NCI-H526 (cell line): Measurements from ENCODE around the gene STX16.
"Not testable (repeated sequence)": the region's sequence is repeated elsewhere in the genome, so short reads cannot be mapped to it uniquely, and the experiment has no call there.

Experiments used
- DNase-seq, 2 experiments: peaks; one replicate each; lab custom pipeline; 2025; lab: John Stamatoyannopoulos, UW

Gene STX16

DNA sequence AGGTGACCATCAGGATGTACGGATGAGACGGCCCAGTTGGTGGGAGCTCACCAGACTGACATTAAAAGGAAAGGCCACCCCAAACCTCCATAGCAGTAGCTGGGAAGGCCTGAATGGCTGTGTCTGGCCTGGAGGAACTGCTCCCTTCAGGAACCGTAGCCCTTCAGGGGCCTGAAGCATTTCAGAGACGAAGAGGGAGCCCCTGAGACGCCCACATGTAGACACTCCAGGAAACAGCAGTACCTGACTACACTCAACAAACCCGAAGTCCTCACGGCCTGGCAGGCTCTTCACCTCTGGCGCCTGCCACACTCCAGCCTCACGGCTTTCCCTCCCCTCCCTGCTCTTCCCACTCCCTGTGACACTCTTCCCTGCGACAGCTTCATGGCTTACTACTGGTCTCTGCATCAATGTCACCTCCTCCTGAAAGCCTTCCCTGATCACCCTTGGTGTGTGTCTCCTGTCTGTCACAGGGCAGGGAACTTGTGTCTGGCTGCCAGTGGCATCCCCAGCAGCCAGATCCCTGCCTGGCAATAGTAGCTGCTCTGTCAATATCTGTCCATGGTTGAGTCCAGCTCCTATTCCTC lies 14.6 kb upstream of the STX16 start:
- DNase-seq: no peak

DNA sequence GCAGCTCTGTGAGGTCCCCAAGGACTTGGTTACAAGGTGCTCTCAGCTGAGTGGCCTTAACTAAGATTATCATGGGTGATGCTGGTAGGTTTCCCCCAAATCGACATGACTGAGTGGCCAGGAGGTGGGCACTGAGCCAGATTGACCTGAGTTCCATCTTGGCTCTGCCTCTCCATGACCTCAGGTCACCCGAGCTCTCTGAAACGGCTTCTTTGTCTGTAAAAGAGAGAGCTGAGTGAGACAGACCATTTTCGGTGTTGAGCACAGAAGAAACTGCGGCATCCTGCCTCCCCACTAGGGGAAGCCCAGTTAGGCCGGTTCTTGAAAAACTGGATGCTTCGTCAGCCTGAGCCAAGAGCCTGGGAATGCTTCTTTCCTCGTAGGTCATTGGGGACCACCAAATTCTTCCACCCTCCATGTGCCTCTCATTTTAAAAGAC lies 14.1 kb upstream of the STX16 start:
- no peak for DNase-seq

DNA sequence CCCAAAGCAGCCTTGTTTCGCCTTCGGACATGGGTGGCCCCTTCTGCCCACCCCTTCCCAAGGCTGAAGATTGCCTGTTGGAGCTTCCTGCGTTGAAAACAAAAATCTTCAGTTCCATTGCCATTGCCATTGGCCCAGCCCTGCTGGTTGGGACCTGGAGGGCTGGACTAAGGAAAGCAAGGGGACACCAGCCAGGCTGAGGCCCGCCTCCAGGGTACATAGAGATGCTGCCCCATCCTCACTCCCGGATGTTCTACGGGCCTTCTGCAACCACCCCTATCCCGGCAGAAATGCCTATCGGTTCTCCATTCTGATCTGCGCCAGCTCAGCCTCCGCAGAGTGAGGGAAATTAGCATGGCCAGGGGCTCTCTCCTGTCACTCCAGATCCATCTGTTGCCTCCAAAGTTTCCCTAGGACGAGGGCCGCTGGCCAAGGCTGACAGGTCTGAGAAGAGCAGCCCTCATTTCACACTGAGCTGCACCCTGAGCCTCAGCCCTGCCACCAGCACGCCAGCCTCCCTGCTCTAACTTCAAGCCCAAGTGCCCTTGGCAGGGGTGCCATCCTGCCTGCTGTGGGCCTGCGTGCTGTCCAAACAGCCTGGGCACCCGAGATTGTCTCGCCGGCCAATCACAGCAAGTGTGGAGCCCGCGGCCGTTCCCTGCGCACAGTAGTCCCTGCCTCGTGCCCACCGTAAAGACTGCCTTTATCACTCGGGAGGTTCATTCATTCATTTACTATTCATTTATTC lies 13.4 kb upstream of the STX16 start:
- DNase-seq: no peak

DNA sequence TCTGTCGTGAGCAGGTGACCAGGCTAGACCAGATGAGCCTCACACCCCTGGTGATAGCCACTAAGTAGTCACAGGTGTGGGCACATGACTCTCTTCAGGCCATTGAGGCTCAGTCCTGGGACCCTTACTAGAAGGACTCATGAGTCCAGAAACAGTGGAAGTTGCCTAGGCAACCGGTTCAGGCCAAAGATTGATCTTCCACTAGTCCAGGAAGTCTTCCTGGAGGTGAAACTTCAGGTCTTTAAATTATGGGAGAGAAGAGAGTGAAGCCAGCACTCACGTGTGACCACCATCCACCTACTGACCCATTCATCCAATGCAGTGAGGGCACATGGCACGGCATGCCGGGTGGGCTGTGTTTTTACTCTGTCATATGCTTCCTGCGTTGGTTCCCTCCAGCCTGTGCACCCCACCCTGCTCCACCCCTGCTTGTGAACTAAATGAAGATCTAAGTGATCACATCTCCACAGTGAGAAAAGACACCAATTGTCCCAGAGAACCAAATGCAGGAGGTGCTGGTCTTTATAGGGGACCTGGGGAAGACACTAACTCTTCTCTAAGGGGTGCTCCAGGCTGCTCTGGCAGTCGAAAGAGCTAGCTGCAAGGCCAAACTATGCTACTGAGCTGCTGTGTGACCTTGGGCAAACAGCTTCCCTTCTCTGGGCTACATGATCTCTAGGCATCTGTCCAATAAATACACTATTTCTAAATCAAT lies 12.5 kb upstream of the STX16 start:
- no peak for DNase-seq

DNA sequence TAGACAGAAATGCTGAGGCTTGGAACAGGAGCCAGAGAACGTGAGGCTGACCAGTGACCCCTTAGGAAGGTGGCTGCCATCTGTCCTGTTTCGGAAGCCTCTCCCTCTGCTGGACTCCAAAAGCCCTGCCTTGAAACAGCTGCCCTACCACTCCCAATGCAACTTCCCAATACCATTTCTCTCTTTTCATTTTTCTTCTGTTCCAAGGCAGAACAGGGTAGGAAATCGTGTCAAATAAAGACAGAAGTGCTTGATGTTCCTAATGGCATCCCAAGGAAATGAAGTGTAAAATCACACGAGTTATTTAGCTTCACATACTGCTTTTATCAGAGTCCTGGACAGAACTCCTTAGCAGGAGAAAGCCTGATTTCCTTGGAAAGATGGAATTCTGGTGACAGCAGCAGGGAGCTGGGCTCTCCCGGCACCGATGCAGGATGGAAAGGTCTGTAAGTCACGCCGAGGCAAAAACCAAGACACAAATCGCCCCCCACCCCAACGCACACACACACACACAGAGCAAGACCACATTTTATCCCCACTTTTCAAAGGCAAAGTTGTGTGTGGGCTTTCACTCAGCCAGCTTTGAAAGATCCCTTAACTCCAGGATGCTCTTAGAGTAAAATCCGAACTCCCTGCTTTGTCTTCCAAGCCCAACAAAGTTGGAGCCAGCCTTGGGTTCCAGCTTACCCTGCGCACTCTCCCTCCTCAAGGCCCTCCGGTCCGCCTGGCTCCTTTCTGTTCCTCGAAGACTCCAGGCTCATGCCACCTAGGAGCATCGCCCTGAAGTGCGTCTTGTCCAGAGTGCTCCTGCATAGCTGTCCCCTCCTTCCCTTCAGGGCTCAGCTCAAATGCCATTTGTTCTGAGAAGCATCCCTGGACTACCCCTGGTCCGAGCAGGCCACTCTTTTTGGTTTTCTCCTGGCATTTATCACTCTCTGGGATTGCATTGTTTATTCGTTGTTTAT lies 11.6 kb upstream of the STX16 start:
- DNase-seq: no peak

DNA sequence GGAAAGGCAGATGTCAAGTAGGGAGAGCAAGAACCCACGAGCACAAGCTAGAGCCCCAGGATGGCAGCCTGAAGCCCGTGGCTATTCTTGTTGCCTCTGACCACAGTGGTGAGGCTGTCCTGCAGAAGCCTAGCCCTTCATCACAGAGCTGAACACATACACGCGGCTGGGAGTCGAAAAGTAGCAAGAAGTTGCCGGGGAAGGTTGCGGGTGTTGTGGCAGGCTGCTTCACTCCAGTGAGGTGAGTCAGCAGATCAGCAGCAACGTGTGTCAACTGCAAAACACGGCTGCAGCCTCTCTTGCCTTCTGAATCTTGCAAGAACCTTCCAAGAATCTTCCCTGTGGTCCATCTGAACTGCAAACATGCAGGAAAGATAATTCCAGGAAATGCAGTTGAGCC lies 10.6 kb upstream of the STX16 start:
- no peak for DNase-seq

DNA sequence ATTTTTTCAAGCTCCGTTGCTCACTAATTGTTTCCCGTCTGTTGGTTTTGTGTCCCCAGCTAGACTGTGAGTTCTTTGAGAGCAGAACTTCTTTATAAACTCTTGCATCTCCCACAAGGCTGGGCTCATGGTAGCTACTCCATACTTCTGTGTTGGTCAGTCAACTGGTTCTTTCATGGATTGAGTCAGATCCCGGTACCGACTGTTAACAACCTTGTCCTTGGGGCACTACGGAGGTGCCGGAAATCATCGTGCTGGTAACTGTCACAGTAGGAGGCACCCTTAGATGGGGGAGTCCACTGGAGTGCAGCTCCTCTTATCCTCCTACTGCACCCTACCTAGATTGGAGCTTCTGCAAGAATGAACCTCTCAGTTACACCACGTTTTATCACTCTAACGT lies 8.6 kb upstream of the STX16 start:
- no peak for DNase-seq

DNA sequence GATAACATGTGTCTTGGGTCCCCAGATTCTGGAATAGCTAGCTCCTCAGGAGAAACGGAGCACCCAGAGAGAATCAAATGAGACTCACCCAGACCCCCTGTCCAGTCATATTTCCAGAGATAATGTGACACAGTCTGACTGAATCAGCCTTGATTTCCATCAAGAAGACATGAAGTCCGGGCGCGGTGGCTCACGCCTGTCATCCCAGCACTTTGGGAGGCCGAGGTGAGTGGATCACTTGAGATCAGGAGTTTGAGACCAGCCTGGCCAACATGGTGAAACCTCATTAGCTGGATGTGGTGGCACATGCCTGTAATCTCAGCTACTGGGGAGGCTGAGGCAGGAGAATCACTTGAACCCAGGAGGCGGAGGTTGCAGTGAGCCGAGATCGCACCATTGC lies 8.2 kb upstream of the STX16 start:
- not testable (repeated sequence) for DNase-seq

DNA sequence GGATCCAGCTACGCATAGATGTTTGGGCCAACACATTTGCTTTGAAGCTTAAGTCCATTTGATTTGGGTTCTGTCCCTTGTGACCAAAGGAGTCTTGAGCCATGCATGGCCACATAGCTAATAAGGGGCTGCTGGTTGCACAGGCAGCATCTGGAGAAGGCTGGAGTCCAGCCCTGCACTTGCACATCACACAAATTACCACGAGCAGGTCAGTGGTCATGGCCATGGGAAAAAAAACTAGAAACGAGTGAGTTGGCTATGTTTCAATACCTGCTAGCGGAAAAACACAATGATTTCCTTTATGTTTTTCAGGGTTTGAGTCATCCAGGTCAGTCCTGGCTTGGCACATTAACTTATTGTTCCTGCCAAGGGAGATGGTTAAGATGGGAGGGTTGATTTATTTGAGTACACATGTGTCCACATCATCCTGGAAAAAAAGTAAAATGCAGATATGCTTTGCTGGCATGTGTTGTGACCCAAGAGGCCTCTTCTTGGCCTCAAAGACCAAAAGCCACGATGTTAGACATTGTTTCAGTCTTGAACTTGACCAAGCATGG lies 5.6 kb upstream of the STX16 start:
- DNase-seq: no peak

DNA sequence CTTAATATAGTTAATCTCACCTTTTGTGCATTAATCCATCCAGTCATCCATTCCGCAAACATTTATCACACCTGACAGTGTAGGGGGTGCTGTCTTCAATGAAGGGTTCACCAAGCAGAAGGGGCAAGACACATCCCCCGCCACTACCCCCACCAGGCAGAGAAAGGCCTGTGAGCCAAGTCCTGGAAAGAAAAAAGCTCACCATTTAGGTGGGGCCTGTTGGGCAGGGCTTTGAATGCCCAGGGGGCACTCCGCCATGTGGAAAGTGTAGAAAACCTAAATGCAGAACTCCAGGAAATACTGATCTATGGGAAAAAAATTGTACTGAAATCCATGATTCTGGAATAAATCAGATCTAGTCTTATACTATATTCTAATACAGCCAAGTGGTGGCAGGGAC lies 4.8 kb upstream of the STX16 start:
- DNase-seq: no peak

DNA sequence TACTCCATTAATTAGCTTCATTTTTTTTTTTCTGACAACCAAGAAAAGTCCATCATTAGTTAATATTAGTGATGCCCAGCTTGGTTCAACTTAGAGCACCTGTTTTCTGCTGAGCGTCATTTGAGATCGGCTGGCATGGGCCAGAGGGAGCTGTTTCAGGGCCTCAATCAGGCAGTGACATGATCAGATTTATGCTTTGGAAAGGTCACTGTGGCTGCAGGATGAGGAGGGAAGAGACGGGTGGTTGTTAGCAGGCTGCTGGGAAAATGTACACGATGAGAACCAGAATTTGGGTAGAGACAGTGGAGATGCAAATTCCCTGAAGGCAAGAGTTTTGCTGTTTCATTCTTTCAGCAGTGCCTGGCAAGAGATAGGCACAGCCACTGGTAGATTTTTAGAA lies 4.4 kb upstream of the STX16 start:
- DNase-seq: peak; percentile 34 to 47

DNA sequence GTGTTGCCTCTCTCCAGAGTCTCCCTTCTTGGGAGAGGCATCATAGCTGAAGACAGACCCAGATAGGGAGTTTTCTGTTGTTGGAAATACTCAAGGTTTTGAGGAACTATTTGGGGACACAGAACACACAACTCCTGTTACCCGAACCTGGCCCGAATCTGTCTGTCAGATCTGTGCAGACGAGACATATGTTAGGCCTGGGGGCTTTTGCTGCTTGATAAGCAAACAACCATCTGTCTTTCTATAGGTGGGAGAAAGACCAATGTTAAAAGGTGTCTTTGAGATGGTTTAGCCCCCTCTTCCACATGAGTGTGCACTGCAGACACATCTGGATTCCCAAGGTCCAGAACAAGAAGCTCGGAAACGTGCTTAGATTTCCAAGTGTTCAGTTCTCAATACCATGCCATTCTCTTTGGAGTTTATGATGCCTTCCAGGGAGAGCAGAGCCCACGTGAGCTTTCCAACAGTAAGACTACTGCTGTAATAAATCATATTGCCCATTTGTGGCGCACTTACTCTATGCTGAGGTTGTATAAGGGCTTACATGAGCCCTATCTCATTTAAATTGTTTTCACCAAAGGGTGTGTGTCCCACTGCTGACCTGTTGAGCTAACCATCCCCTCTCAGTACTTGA lies 3.8 kb upstream of the STX16 start:
- peak in 1 of 2 experiments; percentile 31 for DNase-seq

DNA sequence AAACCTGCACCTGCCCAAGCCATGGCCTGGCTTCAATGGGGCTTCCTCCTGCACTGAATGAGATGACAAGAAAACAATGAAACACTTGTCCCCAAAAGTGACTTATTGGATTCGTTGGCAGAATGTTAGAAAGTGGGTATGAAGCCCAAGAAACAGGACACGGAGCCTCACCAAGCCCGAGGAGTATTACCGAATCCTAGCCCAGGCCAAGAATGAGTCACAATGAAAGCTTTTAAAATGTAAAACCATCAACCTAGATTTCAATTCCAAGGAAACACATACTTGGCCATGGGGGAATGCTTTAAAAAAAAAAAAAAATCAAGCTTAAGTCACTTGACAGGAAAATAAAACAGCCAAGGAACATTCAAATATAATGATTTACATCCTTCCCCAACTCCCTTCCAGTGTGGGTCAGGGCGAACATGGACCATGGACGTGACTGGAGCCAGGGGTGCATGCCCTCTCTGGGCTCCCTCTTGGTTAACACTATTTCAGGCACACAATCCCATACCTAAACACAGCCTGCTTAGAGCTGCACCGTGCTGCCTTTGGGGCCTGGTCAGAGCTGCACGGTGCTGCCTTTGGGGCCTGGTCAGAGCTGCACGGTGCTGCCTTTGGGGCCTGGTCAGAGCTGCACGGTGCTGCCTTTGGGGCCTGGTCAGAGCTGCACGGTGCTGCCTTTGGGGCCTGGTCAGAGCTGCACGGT lies 3.1 kb upstream of the STX16 start:
- DNase-seq: no peak

DNA sequence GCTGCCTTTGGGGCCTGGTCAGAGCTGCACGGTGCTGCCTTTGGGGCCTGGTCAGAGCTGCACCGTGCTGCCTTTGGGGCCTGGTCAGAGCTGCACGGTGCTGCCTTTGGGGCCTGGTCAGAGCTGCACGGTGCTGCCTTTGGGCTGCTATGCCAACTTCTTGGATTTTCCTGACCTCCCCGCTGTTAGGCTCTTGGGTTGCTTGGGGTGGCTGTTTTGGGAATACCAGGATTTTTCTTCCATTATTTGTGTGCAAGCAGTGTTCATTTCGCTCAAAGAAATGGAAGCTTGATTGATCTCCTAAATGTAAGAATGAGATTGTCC lies 2.6 kb upstream of the STX16 start:
- not testable (repeated sequence) for DNase-seq

DNA sequence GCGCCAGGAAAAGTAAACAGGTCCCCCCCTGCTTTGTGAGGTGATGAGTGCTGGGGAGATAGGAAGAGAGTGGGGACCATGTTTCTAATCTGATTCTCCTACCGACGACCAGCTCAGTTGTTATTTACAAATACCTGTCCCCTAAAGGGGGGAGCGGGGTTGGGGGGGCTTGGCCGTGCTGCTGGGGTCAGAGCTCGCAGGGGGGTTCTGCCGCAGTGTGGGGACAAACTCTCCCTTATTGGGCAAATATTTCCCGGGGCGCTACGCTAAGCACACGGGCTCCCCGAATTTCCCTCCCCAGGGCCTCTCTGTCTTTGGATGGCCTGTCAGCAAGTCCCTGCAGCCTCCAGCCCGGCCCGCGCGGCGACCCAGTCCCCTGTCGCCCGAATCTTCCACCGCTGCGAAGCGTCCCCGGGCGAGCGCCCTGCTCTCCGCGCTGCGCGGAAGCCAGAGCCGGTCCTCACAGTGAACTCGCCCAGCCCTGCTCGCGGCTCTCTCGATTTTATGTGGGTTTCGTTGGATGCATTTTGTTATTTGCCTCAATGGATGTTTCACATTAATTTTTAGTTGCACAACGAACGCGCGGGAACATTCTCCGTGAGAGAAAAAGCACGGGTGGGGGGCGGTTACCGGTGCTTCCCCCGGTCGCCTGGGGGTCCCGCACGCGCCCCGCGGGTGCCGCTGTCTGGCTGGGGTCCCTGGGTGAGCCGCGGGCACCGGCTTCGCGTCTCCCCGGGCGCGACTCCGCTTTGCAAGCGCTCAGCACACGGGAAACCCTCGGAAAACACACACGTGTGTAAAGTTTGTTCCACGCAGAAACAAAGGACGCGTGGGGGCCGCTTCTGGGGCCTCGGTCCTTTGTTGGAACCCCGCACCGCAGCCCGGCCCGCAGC lies 1.5 kb upstream of the STX16 start:
- DNase-seq: peak in 1 of 2 experiments; percentile 62

DNA sequence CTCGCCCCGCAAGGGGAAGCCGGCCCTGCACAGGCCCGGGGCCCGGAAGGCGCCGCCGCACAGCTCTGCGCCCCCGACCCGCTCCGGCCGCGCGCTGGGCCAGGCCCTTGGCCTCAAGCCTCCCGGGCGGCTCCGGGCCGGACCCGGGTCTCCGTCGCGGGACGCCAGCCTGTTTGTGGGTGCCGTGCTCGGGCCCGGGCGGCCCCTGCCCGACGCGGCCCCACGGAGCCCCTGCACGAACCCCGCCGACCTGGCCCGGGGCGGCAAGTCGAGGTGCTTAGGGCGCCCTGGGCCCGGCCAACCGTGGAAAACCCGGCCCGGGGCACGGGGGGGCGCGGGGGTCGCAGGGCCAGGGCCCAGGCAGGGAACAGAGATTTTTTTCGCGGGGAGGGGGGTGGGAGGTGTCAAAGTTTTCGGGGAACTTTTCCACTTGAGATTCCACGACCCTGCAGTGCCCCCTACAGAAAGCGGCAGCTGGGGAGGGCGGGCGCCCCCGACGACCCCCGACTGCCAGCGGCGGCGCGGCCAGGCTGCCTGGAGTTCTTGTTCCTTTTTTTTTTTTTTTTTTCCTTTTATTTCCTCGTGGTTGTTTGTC lies 805 bp upstream of the STX16 start:
- DNase-seq: peak in 1 of 2 experiments; percentile 62

DNA sequence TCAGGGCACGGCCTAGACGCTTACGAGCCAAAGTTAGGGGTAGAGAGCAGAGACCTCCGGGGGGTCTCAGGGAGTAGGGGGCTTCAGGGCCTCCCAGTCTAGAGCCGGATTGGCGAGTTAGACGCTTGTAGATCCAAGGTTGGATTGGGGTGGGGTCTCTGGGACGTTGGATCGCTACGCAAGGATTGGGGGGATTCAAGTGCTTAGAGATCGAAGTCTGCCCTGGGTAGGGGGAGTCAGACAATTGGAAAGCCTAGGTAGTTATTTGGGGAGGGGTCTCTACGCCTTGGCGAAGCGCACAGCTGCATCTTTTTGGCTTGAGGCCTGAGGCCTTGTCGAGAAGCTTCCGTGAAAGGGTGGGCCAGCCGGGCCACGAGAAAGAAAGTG lies 469 bp downstream of the STX16 start:
- peak; percentile 36 to 62 for DNase-seq

DNA sequence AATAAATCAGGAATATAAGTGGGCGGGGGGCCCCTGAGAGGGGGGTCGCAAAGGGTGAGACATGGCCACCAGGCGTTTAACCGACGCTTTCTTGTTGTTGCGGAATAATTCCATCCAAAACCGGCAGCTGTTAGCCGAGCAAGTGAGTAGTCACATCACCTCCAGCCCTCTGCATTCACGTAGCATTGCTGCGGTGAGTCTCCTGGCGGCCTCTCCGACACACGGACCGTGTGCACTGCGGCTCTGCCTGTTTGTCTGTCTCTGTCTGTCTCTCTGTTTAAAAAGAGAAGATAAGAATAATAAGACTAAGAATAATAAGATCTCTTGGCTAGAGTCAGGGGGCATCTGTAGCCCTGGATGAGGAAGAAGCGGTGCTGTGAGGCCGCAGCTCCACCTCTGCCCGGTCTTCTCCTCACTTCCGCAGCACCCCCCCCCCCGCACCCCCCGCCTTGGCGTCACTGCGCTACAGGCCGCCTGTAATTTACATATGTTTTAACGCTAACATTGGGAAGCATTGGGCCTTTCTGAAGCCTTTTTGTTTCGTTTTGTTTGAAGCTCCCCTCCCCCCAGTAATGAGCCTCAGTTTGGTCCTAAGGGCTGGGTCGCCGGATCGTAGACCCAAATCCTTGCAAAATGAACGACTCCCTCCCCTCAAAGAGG lies 993 bp downstream of the STX16 start:
- DNase-seq: peak; percentile 54 to 83
